Mesenchymal stem cell (in vitro differentiated cells and primary cell): ENCODE results near the gene NXNL2.

ENCODE experiments used
- DNase-seq: peaks from one replicate; pipeline ENCODE4 v3.0.0-alpha.2; 2013
- H2AFZ ChIP-seq: one replicate; pipeline ENCODE4 v1.6.1; 2013; ENCODE audit warnings: low read depth, mild to moderate bottlenecking, control low read depth, inconsistent platforms, low read length, moderate library complexity
- H2AK5ac ChIP-seq: 2 replicates; pipeline ENCODE4 v1.6.1; 2013; ENCODE audit warnings: low read length, moderate library complexity, mild to moderate bottlenecking, inconsistent platforms; ENCODE audit not compliant: severe bottlenecking
- H2BK120ac ChIP-seq: one replicate; pipeline ENCODE4 v1.6.1; 2013; ENCODE audit warnings: low read depth, mild to moderate bottlenecking, inconsistent platforms, low read length, moderate library complexity
- H2BK12ac ChIP-seq, 2 experiments: one replicate each; pipeline ENCODE4 v1.6.1; 2013; ENCODE audit warnings: inconsistent platforms in 2 of 2, low read length in 2 of 2, mild to moderate bottlenecking in 2 of 2, moderate library complexity in 2 of 2, control low read depth in 1 of 2
- H2BK15ac ChIP-seq: one replicate; pipeline ENCODE4 v1.6.1; 2013; ENCODE audit warnings: mild to moderate bottlenecking, low read depth, inconsistent platforms; ENCODE audit not compliant: poor library complexity, severe bottlenecking
- H2BK5ac ChIP-seq: 2 replicates; pipeline ENCODE4 v1.6.1; 2013; ENCODE audit warnings: low read depth, mild to moderate bottlenecking, low read length, control low read depth, inconsistent platforms; ENCODE audit not compliant: poor library complexity, severe bottlenecking
- H3K14ac ChIP-seq, 2 experiments: one replicate each; pipeline ENCODE4 v1.6.1; 2013; ENCODE audit warnings: inconsistent platforms in 2 of 2, low read length in 2 of 2, control low read depth in 1 of 2, mild to moderate bottlenecking in 1 of 2, moderate library complexity in 1 of 2
- H3K18ac ChIP-seq, 2 experiments: one replicate each; pipeline ENCODE4 v1.6.1; 2013; ENCODE audit warnings: inconsistent platforms in 2 of 2, low read length in 2 of 2, control low read depth in 1 of 2, low read depth in 1 of 2, mild to moderate bottlenecking in 1 of 2
- H3K23ac ChIP-seq, 2 experiments: one replicate each; pipeline ENCODE4 v1.6.1; 2013; ENCODE audit warnings: inconsistent platforms in 2 of 2, low read length in 2 of 2, mild to moderate bottlenecking in 2 of 2, moderate library complexity in 2 of 2, control low read depth in 1 of 2
- H3K27ac ChIP-seq: 2 replicates; pipeline ENCODE4 v1.5.1; 2013; ENCODE audit warnings: mild to moderate bottlenecking, moderate library complexity, low read length, control low read depth, inconsistent platforms; ENCODE audit not compliant: poor library complexity, severe bottlenecking
- H3K27me3 ChIP-seq, 2 experiments: 2 replicates each; pipeline versions ENCODE4 v1.6.1 to v1.7.0; 2013; ENCODE audit warnings: low read length in 2 of 2, mild to moderate bottlenecking in 2 of 2, moderate library complexity in 2 of 2, control low read depth in 1 of 2, inconsistent platforms in 1 of 2; ENCODE audit not compliant: control insufficient read depth in 1 of 2, insufficient read depth in 1 of 2
- H3K36me3 ChIP-seq, 2 experiments: 2 replicates each; pipeline versions ENCODE4 v1.6.1 to v1.7.0; 2013; ENCODE audit warnings: low read length in 2 of 2, control low read depth in 1 of 2, inconsistent platforms in 1 of 2, low read depth in 1 of 2, mild to moderate bottlenecking in 1 of 2; ENCODE audit not compliant: insufficient read depth in 2 of 2, control insufficient read depth in 1 of 2
- H3K4ac ChIP-seq, 2 experiments: one replicate each; pipeline ENCODE4 v1.6.1; 2013; ENCODE audit warnings: inconsistent platforms in 2 of 2, low read length in 2 of 2, mild to moderate bottlenecking in 2 of 2, moderate library complexity in 2 of 2, control low read depth in 1 of 2, low read depth in 1 of 2
- H3K4me1 ChIP-seq: 2 replicates; pipeline ENCODE4 v1.6.1; 2013; ENCODE audit warnings: low read depth, low read length, control low read depth; ENCODE audit not compliant: control insufficient read depth, insufficient read depth
- H3K4me2 ChIP-seq: 2 replicates; pipeline ENCODE4 v1.6.1; 2013; ENCODE audit warnings: low read length, mild to moderate bottlenecking, inconsistent platforms; ENCODE audit not compliant: poor library complexity, severe bottlenecking
- H3K4me3 ChIP-seq, 2 experiments: 2 replicates each; pipeline versions ENCODE4 v1.5.1 to v1.7.0; 2013; ENCODE audit warnings: low read length in 2 of 2, mild to moderate bottlenecking in 2 of 2, control low read depth in 1 of 2, low read depth in 1 of 2; ENCODE audit not compliant: insufficient read depth in 1 of 2
- H3K79me1 ChIP-seq: replicated peaks from 2 replicates; pipeline ENCODE4 v1.6.1; 2013; ENCODE audit warnings: mild to moderate bottlenecking, control low read depth, low read length, inconsistent platforms; ENCODE audit not compliant: poor library complexity, severe bottlenecking
- H3K9ac ChIP-seq: 2 replicates; pipeline ENCODE4 v1.7.0; 2013; ENCODE audit warnings: mild to moderate bottlenecking, low read length, moderate library complexity
- H3K9me3 ChIP-seq: 2 replicates; pipeline ENCODE4 v1.7.0; 2013; ENCODE audit warnings: mild to moderate bottlenecking, low read length; ENCODE audit not compliant: control insufficient read depth
- H4K8ac ChIP-seq: one replicate; pipeline ENCODE4 v1.6.1; 2013; ENCODE audit warnings: inconsistent platforms, mild to moderate bottlenecking, low read length, moderate library complexity
- H4K91ac ChIP-seq: one replicate; pipeline ENCODE4 v1.6.1; 2013; ENCODE audit warnings: mild to moderate bottlenecking, low read length, inconsistent platforms
- whole genome bisulfite sequencing: methylation state at CpG from one replicate; pipeline ENCODE4 v1.1.7; 2013; ENCODE audit warnings: mixed read lengths; 5-methylcytosine and 5-hydroxymethylcytosine counted together

NXNL2 gene

GRCh38 chr9:88531920-88532698 is 2.9 kb upstream of the NXNL2 start:
- WGBS, result under 1% methylated on average over 24 of the region's 31 CpGs
- no peak overlapping the region for H3K14ac ChIP-seq
- H3K4me1 ChIP-seq, result peaks cover 35% of the 10 kb centered on the region
- no peak overlapping the region for H2AK5ac ChIP-seq
- H3K9ac ChIP-seq, result no peak overlapping the region
- H3K18ac ChIP-seq, result peak overlapping the region; percentile 40 to 85
- peak overlapping the region; percentile 45 for H2BK5ac ChIP-seq
- H2BK12ac ChIP-seq, result no peak overlapping the region
- H3K36me3 ChIP-seq, result peaks cover 0 to 9% of the 10 kb centered on the region in 2 experiments
- peaks cover 17% of the 10 kb centered on the region for H3K79me1 ChIP-seq
- DNase-seq, result peak; percentile 85
- H3K27ac ChIP-seq, result peak overlapping the region; percentile 84
- peak overlapping the region; percentile 54 for H4K8ac ChIP-seq
- no peak overlapping the region for H2AFZ ChIP-seq
- peak overlapping the region; percentile 26 for H3K4me2 ChIP-seq
- no peak overlapping the region for H3K4ac ChIP-seq
- H2BK120ac ChIP-seq, result no peak overlapping the region
- H4K91ac ChIP-seq, result no peak overlapping the region
- peak overlapping the region in 1 of 2 experiments; percentile 44 for H3K4me3 ChIP-seq
- H3K23ac ChIP-seq, result no peak overlapping the region
- no peak overlapping the region for H2BK15ac ChIP-seq
- H3K9me3 ChIP-seq, result no peaks in the 10 kb centered on the region
- no peaks in the 10 kb centered on the region for H3K27me3 ChIP-seq

GRCh38 chr9:88533951-88534455 is 975 bp upstream of the NXNL2 start:
- Histone ChIP-seq H3K9me3 (no peaks in the 10 kb centered on the region), H3K79me1 (peaks cover 8% of the 10 kb centered on the region), H3K27me3 (peaks cover 0 to 6% of the 10 kb centered on the region in 2 experiments), H2AFZ (no peak overlapping the region), H3K14ac (peak overlapping the region in 1 of 2 experiments; percentile 95), H3K4me3 (peak overlapping the region; percentile 69 to 78), H3K36me3 (peaks cover 0 to 7% of the 10 kb centered on the region in 2 experiments), H3K4me1 (peaks cover 41% of the 10 kb centered on the region), H2AK5ac (peak overlapping the region; percentile 1), H2BK12ac (peak overlapping the region; percentile 28 to 65), H3K27ac (peak overlapping the region; percentile 96), H3K4me2 (peak overlapping the region; percentile 67), H3K18ac (peak overlapping the region; percentile 83 to 95), H2BK15ac (peak overlapping the region; percentile 96), H2BK5ac (peak overlapping the region; percentile 87), H3K23ac (no peak overlapping the region), H3K9ac (peak overlapping the region; percentile 53), H3K4ac (peak overlapping the region; percentile 71 to 93), H2BK120ac (peak overlapping the region; percentile 86), H4K8ac (peak overlapping the region; percentile 94), H4K91ac (peak overlapping the region; percentile 95)
- peak; percentile 74 for DNase-seq
- WGBS, result 2% methylated on average over 41 of the region's 41 CpGs

- Histone ChIP-seq H2BK120ac (peak overlapping the region; percentile 90), H2BK5ac (no peak overlapping the region), H3K18ac (peak overlapping the region; percentile 55 to 92), H3K79me1 (peaks cover 13% of the 10 kb centered on the region), H3K23ac (peak overlapping the region; percentile 37 to 59), H3K4me2 (peak overlapping the region; percentile 92), H3K36me3 (peaks cover 0 to 10% of the 10 kb centered on the region in 2 experiments), H4K91ac (peak overlapping the region; percentile 85), H2AK5ac (peak overlapping the region; percentile 64), H3K27ac (peak overlapping the region; percentile 11), H3K9me3 (no peaks in the 10 kb centered on the region), H3K4me1 (peaks cover 40% of the 10 kb centered on the region), H3K27me3 (peaks cover 0 to 6% of the 10 kb centered on the region in 2 experiments), H3K4me3 (peak overlapping the region; percentile 70 to 77), H4K8ac (peak overlapping the region; percentile 92), H2BK15ac (peak overlapping the region; percentile 60), H3K14ac (peak overlapping the region in 1 of 2 experiments; percentile 23), H2BK12ac (peak overlapping the region; percentile 7 to 59), H3K9ac (peak overlapping the region; percentile 32), H2AFZ (no peak overlapping the region), H3K4ac (peak overlapping the region; percentile 50 to 79)
- DNase-seq, result peak; percentile 24
- WGBS, result 19% methylated on average over 56 of the region's 75 CpGs
These were observed 446 bp downstream of the NXNL2 start for GRCh38 chr9:88535226-88536022.

DNA sequence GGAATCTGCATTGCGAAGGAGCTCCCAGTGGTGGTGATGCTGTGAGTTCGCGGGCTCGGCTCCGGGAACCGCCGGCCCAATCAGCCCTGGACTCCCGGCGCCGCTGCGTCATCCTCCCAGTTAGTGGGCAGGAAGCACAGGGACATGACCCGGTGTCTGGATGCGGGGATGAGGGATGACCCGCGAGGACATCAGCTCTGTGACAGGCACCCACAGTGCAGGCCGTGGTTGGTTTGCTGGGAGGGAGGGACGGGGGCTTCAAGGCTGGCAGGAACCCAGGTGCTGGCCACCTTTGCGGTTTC is 996 bp downstream of the NXNL2 start:
- Histone ChIP-seq H3K79me1 (peaks cover 15% of the 10 kb centered on the region), H3K9ac (peak overlapping the region; percentile 32), H3K4me3 (peak overlapping the region; percentile 70 to 77), H3K18ac (peak overlapping the region; percentile 5 to 73), H3K9me3 (no peaks in the 10 kb centered on the region), H2BK15ac (peak overlapping the region; percentile 60), H3K4ac (no peak overlapping the region), H3K27ac (no peak overlapping the region), H3K14ac (no peak overlapping the region), H2BK5ac (no peak overlapping the region), H3K36me3 (peaks cover 0 to 10% of the 10 kb centered on the region in 2 experiments), H3K23ac (no peak overlapping the region), H2AK5ac (no peak overlapping the region), H4K8ac (peak overlapping the region; percentile 67), H2BK120ac (no peak overlapping the region), H2BK12ac (peak overlapping the region in 1 of 2 experiments; percentile 35), H4K91ac (peak overlapping the region; percentile 43), H3K4me2 (peak overlapping the region; percentile 92), H2AFZ (no peak overlapping the region), H3K4me1 (peaks cover 39% of the 10 kb centered on the region), H3K27me3 (peaks cover 0 to 6% of the 10 kb centered on the region in 2 experiments)
- WGBS, result 87% methylated on average over 16 of the region's 18 CpGs
- peak; percentile 21 for DNase-seq
